ENCODE measurements around the gene ZNF839. TPM values are rescaled to one million over a fixed set of nuclear protein-coding genes. Genes with fewer than 3 reads are reported as not detected.

ZNF839 gene
- total and polyA plus RNA-seq, 2 donors (not counting 1 experiment from before 2014, with no cell fraction given) = 6.6 to 8.8 TPM

DNA sequence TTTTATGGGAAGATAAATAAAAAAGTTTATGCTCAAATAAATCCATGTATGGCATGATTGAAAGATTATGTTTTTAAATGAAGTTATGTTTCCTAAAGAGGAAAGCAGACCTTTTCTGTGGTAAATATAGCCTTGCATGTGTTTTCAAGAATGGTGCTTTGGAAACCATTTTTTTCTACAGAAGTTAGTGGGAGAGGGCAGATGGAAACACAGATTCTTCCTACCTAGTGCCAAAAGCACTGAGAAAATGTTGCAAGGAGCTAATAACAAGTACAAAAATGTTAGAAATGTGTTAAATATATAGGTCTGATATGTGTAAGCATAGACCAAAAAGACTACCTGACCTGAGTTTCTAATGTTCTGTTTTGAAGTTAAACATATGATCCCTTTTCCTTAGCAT, 67.5 kb downstream of the ZNF839 start:
- Histone ChIP-seq H3K27ac (ENCODE audit: insufficient read depth, low read length) (no peak overlapping the region), H3K36me3 (ENCODE audit: control insufficient read depth, insufficient read depth, low read length) (no peaks in the 10 kb centered on the region), H3K79me2 (ENCODE audit: control insufficient read depth, insufficient read depth, low read length) (no peaks in the 10 kb centered on the region), H4K20me1 (ENCODE audit: control insufficient read depth, extremely low read depth, insufficient read depth, low read length) (no peaks in the 10 kb centered on the region), H2AFZ (ENCODE audit: low read length) (no peak overlapping the region), H3K4me2 (ENCODE audit: extremely low read depth, insufficient read depth, low read length) (no peak overlapping the region), H3K4me1 (ENCODE audit: control insufficient read depth, extremely low read depth, insufficient read depth, low read length) (peaks cover 5% of the 10 kb centered on the region), H3K27me3 (ENCODE audit: control insufficient read depth, insufficient read depth, low read length) (no peaks in the 10 kb centered on the region), H3K9me3 (ENCODE audit: control insufficient read depth, insufficient read depth, low read depth, low read length) (no peaks in the 10 kb centered on the region), H3K9ac (ENCODE audit: insufficient read depth, low read length) (no peak overlapping the region), H3K4me3 (replicated peaks in 1 of 4; ENCODE audit: control extremely low read depth in 1 of 4, insufficient read depth in 1 of 4, low read depth in 3 of 4, low read length in 4 of 4) (no peak overlapping the region)
- no peak for TF ChIP-seq EZH2 (IDR thresholded peaks at IDR 0.05; ENCODE audit: low read length, missing control alignments)
- TF ChIP-seq, protein P1, sequence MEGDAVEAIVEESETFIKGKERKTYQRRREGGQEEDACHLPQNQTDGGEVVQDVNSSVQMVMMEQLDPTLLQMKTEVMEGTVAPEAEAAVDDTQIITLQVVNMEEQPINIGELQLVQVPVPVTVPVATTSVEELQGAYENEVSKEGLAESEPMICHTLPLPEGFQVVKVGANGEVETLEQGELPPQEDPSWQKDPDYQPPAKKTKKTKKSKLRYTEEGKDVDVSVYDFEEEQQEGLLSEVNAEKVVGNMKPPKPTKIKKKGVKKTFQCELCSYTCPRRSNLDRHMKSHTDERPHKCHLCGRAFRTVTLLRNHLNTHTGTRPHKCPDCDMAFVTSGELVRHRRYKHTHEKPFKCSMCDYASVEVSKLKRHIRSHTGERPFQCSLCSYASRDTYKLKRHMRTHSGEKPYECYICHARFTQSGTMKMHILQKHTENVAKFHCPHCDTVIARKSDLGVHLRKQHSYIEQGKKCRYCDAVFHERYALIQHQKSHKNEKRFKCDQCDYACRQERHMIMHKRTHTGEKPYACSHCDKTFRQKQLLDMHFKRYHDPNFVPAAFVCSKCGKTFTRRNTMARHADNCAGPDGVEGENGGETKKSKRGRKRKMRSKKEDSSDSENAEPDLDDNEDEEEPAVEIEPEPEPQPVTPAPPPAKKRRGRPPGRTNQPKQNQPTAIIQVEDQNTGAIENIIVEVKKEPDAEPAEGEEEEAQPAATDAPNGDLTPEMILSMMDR (conservative IDR thresholded peaks at IDR 0.05 in 1 of 2, IDR thresholded peaks at IDR 0.05 in 1 of 2; ENCODE audit: low read depth in 1 of 2, low read length in 2 of 2) = no peak
- DNase-seq (ENCODE audit: low read depth in 2 of 2) = no peak

DNA sequence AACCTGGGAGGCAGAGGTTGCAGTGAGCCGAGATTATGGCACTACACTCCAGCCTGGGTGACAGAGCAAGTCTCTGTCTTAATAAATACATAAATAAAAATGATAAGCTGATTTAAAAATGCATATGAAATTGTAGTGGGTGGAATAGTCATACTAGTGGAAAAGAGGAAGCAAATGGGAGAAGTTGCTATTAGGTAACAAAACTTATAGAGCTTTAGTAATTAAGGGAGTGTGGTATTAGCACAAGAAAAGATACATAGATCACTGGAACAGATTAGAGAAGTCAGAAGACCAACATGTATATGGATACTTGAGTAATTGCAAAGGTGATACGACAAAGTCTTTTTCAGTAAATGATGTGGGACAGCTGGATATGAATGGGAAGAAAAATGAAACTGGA, 69.7 kb downstream of the ZNF839 start:
- DNase-seq (ENCODE audit: low read depth in 2 of 2) = no peak
- no peaks in the 10 kb centered on the region for H3K9me3 ChIP-seq (ENCODE audit: control insufficient read depth, insufficient read depth, low read depth, low read length)
- H3K4me3 ChIP-seq (replicated peaks in 1 of 4; ENCODE audit: control extremely low read depth in 1 of 4, insufficient read depth in 1 of 4, low read depth in 3 of 4, low read length in 4 of 4) = no peak overlapping the region
- no peaks in the 10 kb centered on the region for H4K20me1 ChIP-seq (ENCODE audit: control insufficient read depth, extremely low read depth, insufficient read depth, low read length)
- H3K4me1 ChIP-seq (ENCODE audit: control insufficient read depth, extremely low read depth, insufficient read depth, low read length) = peaks cover 12% of the 10 kb centered on the region
- no peaks in the 10 kb centered on the region for H3K79me2 ChIP-seq (ENCODE audit: control insufficient read depth, insufficient read depth, low read length)
- no peak overlapping the region for H3K4me2 ChIP-seq (ENCODE audit: extremely low read depth, insufficient read depth, low read length)
- H3K36me3 ChIP-seq (ENCODE audit: control insufficient read depth, insufficient read depth, low read length) = no peaks in the 10 kb centered on the region
- TF ChIP-seq, protein P1 (conservative IDR thresholded peaks at IDR 0.05 in 1 of 2, IDR thresholded peaks at IDR 0.05 in 1 of 2; ENCODE audit: low read depth in 1 of 2, low read length in 2 of 2) = no peak
- no peak for TF ChIP-seq EZH2 (IDR thresholded peaks at IDR 0.05; ENCODE audit: low read length, missing control alignments)
- H2AFZ ChIP-seq (ENCODE audit: low read length) = no peak overlapping the region
- H3K9ac ChIP-seq (ENCODE audit: insufficient read depth, low read length) = no peak overlapping the region
- H3K27ac ChIP-seq (ENCODE audit: insufficient read depth, low read length) = no peak overlapping the region
- H3K27me3 ChIP-seq (ENCODE audit: control insufficient read depth, insufficient read depth, low read length) = no peaks in the 10 kb centered on the region

DNA sequence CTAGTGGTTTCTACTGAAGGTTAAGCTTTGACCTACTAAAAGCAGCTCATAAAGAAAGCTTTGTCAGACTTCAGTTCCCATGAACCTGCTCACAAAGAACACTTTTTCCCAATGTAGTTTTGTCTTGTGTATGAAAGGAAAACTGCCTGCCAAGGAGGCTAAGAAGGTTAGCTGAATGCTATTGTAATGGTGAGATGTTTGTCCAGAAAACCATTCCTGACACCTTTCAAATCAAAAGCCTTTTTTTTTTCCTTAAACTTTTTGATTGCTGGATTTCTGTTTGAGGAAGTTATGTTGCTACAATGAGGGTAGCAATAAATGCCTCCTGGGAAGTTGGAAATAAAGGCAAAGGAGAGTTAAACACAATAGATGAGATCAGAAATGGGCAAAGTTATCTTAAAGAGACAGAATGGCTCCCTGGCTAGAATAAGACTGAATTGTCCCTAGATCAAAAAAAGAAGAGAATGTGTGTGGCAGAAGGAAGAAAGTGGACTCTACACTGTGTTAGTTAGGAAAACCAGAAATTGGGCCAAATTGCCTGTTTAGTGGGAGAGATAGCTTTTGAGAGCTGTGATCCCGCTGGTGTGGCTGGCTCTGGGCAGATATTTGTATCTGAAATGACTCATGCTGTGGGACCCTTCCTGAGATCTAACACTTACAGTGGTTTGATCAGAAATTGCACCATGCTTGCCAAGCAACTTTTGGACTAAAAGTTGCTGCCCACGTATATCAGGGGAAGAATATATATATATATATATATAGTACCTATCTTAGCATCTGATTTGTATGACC, 70.7 kb downstream of the ZNF839 start:
- H3K9ac ChIP-seq (ENCODE audit: insufficient read depth, low read length) = no peak overlapping the region
- no peak overlapping the region for H2AFZ ChIP-seq (ENCODE audit: low read length)
- no peaks in the 10 kb centered on the region for H3K9me3 ChIP-seq (ENCODE audit: control insufficient read depth, insufficient read depth, low read depth, low read length)
- H3K27me3 ChIP-seq (ENCODE audit: control insufficient read depth, insufficient read depth, low read length) = no peaks in the 10 kb centered on the region
- no peak overlapping the region for H3K27ac ChIP-seq (ENCODE audit: insufficient read depth, low read length)
- H3K4me3 ChIP-seq (replicated peaks in 1 of 4; ENCODE audit: control extremely low read depth in 1 of 4, insufficient read depth in 1 of 4, low read depth in 3 of 4, low read length in 4 of 4) = no peak overlapping the region
- peak; percentile 59 to 67 for DNase-seq (ENCODE audit: low read depth in 2 of 2)
- no peaks in the 10 kb centered on the region for H4K20me1 ChIP-seq (ENCODE audit: control insufficient read depth, extremely low read depth, insufficient read depth, low read length)
- peaks cover 12% of the 10 kb centered on the region for H3K4me1 ChIP-seq (ENCODE audit: control insufficient read depth, extremely low read depth, insufficient read depth, low read length)
- no peaks in the 10 kb centered on the region for H3K36me3 ChIP-seq (ENCODE audit: control insufficient read depth, insufficient read depth, low read length)
- no peaks in the 10 kb centered on the region for H3K79me2 ChIP-seq (ENCODE audit: control insufficient read depth, insufficient read depth, low read length)
- H3K4me2 ChIP-seq (ENCODE audit: extremely low read depth, insufficient read depth, low read length) = peak overlapping the region; percentile 41
- TF ChIP-seq, protein P1 (conservative IDR thresholded peaks at IDR 0.05 in 1 of 2, IDR thresholded peaks at IDR 0.05 in 1 of 2; ENCODE audit: low read depth in 1 of 2, low read length in 2 of 2) = no peak
- TF ChIP-seq EZH2 (IDR thresholded peaks at IDR 0.05; ENCODE audit: low read length, missing control alignments) = no peak

Other genes with a start within 250 kb of the ZNF839 start
- gene HSP90AA1, start 232.7 kb upstream of the ZNF839 start, total RNA-seq = 342 and 430 TPM in 2 replicates
- gene HSP90AA1, start 232.7 kb upstream of the ZNF839 start, polyA plus RNA-seq = 493 and 775 TPM in 2 replicates
- 13.4 and 17.8 TPM in 2 replicates for gene WDR20, start 179.8 kb upstream of the ZNF839 start, total RNA-seq
- 16.1 and 17.2 TPM in 2 replicates for gene WDR20, start 179.8 kb upstream of the ZNF839 start, polyA plus RNA-seq
- gene MOK, start 14.6 kb upstream of the ZNF839 start, total RNA-seq = 3.6 and 4.3 TPM in 2 replicates
- gene MOK, start 14.6 kb upstream of the ZNF839 start, polyA plus RNA-seq = 4.7 and 5.9 TPM in 2 replicates
- gene CINP, start 43.1 kb downstream of the ZNF839 start, total RNA-seq = 41.6 and 42.8 TPM in 2 replicates
- gene CINP, start 43.1 kb downstream of the ZNF839 start, polyA plus RNA-seq = 71.8 and 84.1 TPM in 2 replicates
- 10.3 and 17.8 TPM in 2 replicates for gene TECPR2, start 43.2 kb downstream of the ZNF839 start, total RNA-seq
- gene TECPR2, start 43.2 kb downstream of the ZNF839 start, polyA plus RNA-seq = 9.2 and 10.5 TPM in 2 replicates
- gene ANKRD9, start 190.0 kb downstream of the ZNF839 start, total RNA-seq = 13.6 and 22.0 TPM in 2 replicates
- gene ANKRD9, start 190.0 kb downstream of the ZNF839 start, polyA plus RNA-seq = 2.7 and 4.4 TPM in 2 replicates